Cardiac fibroblast (primary cell): ENCODE results near the gene RLN3.

Experiments
- DNase-seq, 2 donors: peaks; one replicate each; pipeline versions ENCODE4 v3.0.0 to v3.0.0-alpha.2; 2010; ENCODE audit warnings: low read depth in 2 of 2
- H3K4me3 ChIP-seq, 2 donors: replicated peaks in 1 of 2; 1 replicate in 1 of 2; 2 replicates in 1 of 2; pipeline ENCODE4 v1.5.1; 2011; ENCODE audit warnings: low read depth in 2 of 2, low read length in 2 of 2, mild to moderate bottlenecking in 2 of 2, moderate library complexity in 1 of 2
- TF ChIP-seq, protein P1 (sequence below): IDR thresholded peaks from one replicate; pipeline ENCODE4 v1.5.1; 2011; ENCODE audit warnings: low read depth, mild to moderate bottlenecking, low read length, inconsistent platforms

RLN3 gene

DNA sequence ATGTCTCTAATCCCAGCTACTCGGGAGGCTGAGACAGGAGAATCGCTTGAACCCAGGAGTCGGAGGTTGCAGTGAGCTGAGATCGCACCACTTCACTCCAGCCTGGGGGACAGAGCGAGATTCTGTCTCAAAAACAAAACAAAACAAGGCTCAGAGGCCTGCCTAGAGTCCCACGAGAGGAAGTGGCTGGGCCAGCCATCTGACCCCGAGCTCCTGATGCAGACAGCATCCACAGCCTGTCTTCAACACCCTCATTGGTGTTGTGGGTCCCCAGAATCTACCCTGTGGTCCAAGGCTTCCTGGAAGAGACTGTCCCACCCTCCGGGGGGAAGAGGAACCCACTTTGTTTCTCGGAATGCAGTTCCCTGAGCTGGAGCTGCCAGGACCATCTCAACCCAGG, 46.5 kb upstream of the RLN3 start:
- H3K4me3 ChIP-seq, result no peak overlapping the region
- DNase-seq, result no peak
- TF ChIP-seq, protein P1, sequence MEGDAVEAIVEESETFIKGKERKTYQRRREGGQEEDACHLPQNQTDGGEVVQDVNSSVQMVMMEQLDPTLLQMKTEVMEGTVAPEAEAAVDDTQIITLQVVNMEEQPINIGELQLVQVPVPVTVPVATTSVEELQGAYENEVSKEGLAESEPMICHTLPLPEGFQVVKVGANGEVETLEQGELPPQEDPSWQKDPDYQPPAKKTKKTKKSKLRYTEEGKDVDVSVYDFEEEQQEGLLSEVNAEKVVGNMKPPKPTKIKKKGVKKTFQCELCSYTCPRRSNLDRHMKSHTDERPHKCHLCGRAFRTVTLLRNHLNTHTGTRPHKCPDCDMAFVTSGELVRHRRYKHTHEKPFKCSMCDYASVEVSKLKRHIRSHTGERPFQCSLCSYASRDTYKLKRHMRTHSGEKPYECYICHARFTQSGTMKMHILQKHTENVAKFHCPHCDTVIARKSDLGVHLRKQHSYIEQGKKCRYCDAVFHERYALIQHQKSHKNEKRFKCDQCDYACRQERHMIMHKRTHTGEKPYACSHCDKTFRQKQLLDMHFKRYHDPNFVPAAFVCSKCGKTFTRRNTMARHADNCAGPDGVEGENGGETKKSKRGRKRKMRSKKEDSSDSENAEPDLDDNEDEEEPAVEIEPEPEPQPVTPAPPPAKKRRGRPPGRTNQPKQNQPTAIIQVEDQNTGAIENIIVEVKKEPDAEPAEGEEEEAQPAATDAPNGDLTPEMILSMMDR, result no peak

DNA sequence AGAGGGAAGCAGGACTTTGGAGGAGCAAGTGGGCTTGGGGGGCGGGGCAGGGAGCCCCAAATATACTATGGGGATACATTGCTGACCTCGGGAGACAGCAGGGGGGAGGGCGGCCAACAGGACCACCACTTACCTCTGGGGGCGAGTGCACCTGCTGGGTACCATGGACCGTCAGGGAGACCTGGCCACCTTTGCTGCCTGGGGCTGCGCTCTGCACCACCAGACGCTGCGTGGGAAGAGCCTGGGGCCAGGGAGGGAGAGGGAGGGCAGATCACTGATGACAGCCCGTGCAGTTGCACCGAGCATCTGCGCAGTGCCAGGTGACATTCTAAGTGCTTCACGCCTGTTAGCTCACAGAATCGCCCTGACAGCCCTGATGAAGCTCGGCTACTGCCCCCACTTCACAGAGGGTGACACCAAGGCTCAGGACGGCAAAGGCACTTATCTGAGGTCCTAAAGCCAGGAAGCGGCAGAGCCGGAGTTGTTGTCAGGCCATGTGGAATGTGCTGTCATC, 45.9 kb upstream of the RLN3 start:
- DNase-seq, result no peak
- TF ChIP-seq, protein P1, result no peak
- no peak overlapping the region for H3K4me3 ChIP-seq

DNA sequence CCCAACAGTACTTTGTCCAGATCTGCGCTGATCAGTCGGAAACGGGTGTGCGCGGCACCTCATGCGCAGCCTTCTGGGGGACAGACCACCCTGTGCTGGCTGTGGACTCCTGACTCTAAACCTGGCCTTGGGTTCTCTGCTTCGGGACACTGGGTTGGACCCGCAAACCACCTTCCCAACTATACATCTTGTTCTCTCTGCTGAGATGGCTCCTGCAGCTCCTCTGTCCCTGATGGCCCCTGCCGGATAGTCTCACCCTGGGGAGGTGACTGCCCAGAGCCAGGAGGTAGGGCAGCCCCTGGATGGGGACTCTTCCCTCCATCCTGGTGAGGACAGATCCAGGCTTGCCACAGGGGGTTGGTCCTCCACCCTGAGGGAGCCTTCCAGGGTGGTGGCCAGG, 45.2 kb upstream of the RLN3 start:
- no peak for DNase-seq
- TF ChIP-seq, protein P1, result no peak
- H3K4me3 ChIP-seq, result no peak overlapping the region

DNA sequence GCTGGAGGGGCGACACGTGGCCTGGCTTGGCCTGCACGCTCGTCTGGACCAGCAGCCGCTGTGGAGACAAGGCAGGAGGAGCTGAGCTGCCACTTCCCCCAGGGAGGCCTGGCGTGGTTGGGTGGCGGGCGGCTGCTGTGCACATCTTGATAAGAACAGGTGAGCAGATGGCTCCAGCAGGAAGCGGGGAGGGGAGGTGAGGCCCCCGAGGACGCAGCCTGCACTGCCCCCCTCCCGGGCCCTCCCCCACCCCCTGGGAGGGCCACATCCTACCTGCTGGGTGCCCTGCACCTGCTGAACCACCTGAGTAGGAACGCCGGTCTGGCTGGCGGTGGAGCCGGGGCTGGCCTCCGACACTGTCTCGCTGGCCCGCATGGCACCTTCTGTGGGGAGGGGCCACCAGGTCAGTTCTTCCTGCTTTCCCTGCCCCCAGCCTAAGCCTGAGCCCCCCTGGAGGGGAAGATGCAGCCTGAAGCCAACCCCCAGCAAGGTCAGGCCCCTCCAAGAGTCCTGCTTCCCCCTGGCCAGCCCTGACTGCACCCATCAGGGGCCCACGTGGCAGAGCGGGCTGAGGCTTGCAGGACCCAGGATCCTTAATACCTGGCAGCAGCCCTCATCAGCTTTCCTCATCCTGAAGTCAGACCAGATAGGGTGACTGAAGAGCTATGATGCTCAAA, 44.6 kb upstream of the RLN3 start:
- H3K4me3 ChIP-seq, result no peak overlapping the region
- no peak for DNase-seq
- TF ChIP-seq, protein P1, result no peak

DNA sequence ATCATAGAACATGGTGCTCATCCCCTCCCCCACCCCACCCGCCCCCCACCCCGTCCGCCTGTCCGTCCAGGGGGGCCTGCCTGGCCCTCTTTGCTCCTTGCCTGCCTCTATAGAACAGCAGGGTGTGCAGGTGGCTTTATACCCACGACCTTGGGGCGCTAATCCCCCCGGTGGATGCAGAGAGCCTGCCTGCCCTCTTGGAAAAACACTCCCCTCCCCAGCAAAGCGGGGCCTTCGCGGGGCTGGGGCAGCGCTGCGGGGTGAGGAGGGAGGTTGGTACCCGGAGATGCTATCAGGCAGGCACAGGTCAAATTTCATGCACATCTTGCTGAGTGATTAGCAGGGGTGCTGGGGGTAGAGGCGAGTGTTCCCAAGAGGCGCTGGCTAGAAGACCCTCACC, 43.8 kb upstream of the RLN3 start:
- no peak overlapping the region for H3K4me3 ChIP-seq
- TF ChIP-seq, protein P1, result no peak
- DNase-seq, result no peak

DNA sequence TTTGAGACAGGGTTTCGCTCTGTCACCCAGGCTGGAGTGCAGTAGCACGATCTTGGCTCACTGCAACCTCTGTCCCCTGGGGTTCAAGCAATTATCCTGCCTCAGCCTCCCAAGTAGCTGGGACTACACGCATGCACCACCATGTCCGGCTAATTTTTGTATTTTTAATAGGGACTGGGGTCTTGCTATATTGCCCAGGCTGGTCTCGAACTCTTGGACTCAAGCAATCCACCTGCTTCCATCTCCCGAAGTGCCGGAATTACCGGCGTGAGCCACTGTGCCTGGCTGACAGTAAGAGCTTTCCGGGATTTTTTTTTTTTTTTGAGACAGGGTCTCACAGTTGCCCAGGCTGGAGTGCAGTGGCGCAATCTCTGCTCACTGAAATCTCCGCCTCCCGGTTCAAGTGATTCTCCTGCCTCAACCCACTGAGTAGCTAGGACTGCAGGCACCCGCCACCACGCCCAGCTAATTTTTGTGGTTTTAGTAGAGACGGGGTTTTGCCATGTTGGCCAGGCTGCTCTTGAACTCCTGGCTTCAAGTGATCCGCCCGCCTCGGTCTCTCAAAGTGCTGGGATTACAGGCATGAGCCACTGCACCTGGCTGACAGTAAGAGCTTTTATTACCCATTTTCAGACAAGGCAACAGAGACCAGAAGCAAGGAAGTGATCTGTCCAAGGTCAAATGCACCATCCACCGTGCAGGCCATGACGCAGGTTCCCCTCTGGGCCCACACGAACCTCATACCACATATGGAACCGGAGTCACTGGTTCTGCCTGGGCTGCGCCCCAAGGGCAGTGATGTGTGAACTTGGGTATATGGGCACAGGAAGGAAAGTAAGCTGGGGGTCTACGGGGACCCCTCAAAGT, 42.8 kb upstream of the RLN3 start:
- TF ChIP-seq, protein P1, result no peak
- DNase-seq, result no peak
- H3K4me3 ChIP-seq, result no peak overlapping the region
